SK-N-MC (cell line): ENCODE results near the gene KLHL35.

Experiments used
- DNase-seq: peaks from one replicate; pipeline ENCODE4 v3.0.0-alpha.2; 2011; ENCODE audit warnings: low read depth, low spot score
- H3K27ac ChIP-seq: fragments of 200-600 bp; sonication (generic); 2 replicates; pipeline ENCODE4 v1.5.1; 2016; ENCODE audit warnings: mixed run types
- H3K36me3 ChIP-seq: fragments of 200-600 bp; sonication (generic); 2 replicates; pipeline ENCODE4 v1.6.1; 2017; ENCODE audit warnings: antibody characterized with exemption, low read length, mixed read lengths; ENCODE audit not compliant: insufficient read depth
- H3K4me3 ChIP-seq: fragments of 200-600 bp; sonication (generic); 2 replicates; pipeline ENCODE4 v1.5.1; 2016
- H3K9ac ChIP-seq: fragments of 200-600 bp; sonication (generic); 2 replicates; pipeline ENCODE4 v1.8.0; 2017; ENCODE audit warnings: mixed run types, mixed read lengths; ENCODE audit not compliant: insufficient read length
- H3K9me3 ChIP-seq: fragments of 200-600 bp; sonication (generic); 2 replicates; pipeline ENCODE4 v1.6.1; 2017; ENCODE audit warnings: low read depth, mild to moderate bottlenecking, antibody characterized with exemption, low read length, moderate library complexity, mixed read lengths
- EZH2 ChIP-seq: fragments of 200-600 bp; sonication (generic); IDR thresholded peaks from one replicate; pipeline ENCODE4 v1.6.1; 2017; ENCODE audit warnings: antibody characterized with exemption
- FOXP2 ChIP-seq: optimal IDR thresholded peaks from 2 replicates; pipeline ENCODE3; 2011; ENCODE audit warnings: mild to moderate bottlenecking, moderate library complexity; ENCODE audit not compliant: insufficient read depth; ENCODE audit errors: extremely low read length, control extremely low read depth
- POLR2AphosphoS5 ChIP-seq: IDR thresholded peaks from 2 replicates; pipeline ENCODE4 v1.6.1; 2012; ENCODE audit warnings: mild to moderate bottlenecking, low read depth, low read length, borderline replicate concordance

KLHL35 gene

GRCh38 chr11:75462117-75462653, 29.2 kb upstream of the KLHL35 start:
- H3K36me3 ChIP-seq = no peaks in the 10 kb centered on the region
- TF ChIP-seq POLR2AphosphoS5 (no peak), EZH2 (no peak), FOXP2 (no peak)
- no peak overlapping the region for H3K4me3 ChIP-seq
- H3K27ac ChIP-seq = no peak overlapping the region
- no peak for DNase-seq
- H3K9ac ChIP-seq = no peak overlapping the region
- H3K9me3 ChIP-seq = no peaks in the 10 kb centered on the region

- Histone ChIP-seq H3K36me3 (no peaks in the 10 kb centered on the region), H3K9ac (no peak overlapping the region), H3K9me3 (no peaks in the 10 kb centered on the region), H3K27ac (no peak overlapping the region), H3K4me3 (no peak overlapping the region)
- no peak for TF ChIP-seq POLR2AphosphoS5
- TF ChIP-seq EZH2 = no peak
- no peak for TF ChIP-seq FOXP2
- no peak for DNase-seq
Observed at GRCh38 chr11:75461151-75461550, 28.1 kb upstream of the KLHL35 start.

GRCh38 chr11:75456596-75457183, 23.7 kb upstream of the KLHL35 start:
- Histone ChIP-seq H3K9ac (no peak overlapping the region), H3K9me3 (no peaks in the 10 kb centered on the region), H3K27ac (no peak overlapping the region), H3K4me3 (no peak overlapping the region), H3K36me3 (no peaks in the 10 kb centered on the region)
- TF ChIP-seq FOXP2 = no peak
- TF ChIP-seq EZH2 = no peak
- no peak for TF ChIP-seq POLR2AphosphoS5
- no peak for DNase-seq

- no peak overlapping the region for H3K27ac ChIP-seq
- H3K4me3 ChIP-seq = no peak overlapping the region
- no peak for DNase-seq
- TF ChIP-seq POLR2AphosphoS5 (no peak), FOXP2 (no peak), EZH2 (no peak)
- no peaks in the 10 kb centered on the region for H3K9me3 ChIP-seq
- H3K9ac ChIP-seq = no peak overlapping the region
- H3K36me3 ChIP-seq = no peaks in the 10 kb centered on the region
Observed at GRCh38 chr11:75454987-75455386, 22.0 kb upstream of the KLHL35 start.

GRCh38 chr11:75453916-75454655, 21.1 kb upstream of the KLHL35 start:
- Histone ChIP-seq H3K9ac (no peak overlapping the region), H3K9me3 (no peaks in the 10 kb centered on the region), H3K36me3 (no peaks in the 10 kb centered on the region), H3K4me3 (no peak overlapping the region), H3K27ac (no peak overlapping the region)
- no peak for DNase-seq
- TF ChIP-seq EZH2 (no peak), FOXP2 (no peak), POLR2AphosphoS5 (no peak)

- no peak overlapping the region for H3K27ac ChIP-seq
- no peak overlapping the region for H3K9ac ChIP-seq
- no peak for DNase-seq
- H3K9me3 ChIP-seq = no peaks in the 10 kb centered on the region
- no peaks in the 10 kb centered on the region for H3K36me3 ChIP-seq
- TF ChIP-seq EZH2 = no peak
- no peak for TF ChIP-seq POLR2AphosphoS5
- TF ChIP-seq FOXP2 = no peak
- H3K4me3 ChIP-seq = no peak overlapping the region
Observed at GRCh38 chr11:75450826-75451821, 18.1 kb upstream of the KLHL35 start.

- H3K4me3 ChIP-seq = no peak overlapping the region
- no peak overlapping the region for H3K27ac ChIP-seq
- no peak for DNase-seq
- TF ChIP-seq POLR2AphosphoS5 (no peak), EZH2 (no peak), FOXP2 (no peak)
- H3K36me3 ChIP-seq = no peaks in the 10 kb centered on the region
- H3K9ac ChIP-seq = no peak overlapping the region
- H3K9me3 ChIP-seq = no peaks in the 10 kb centered on the region
Observed at GRCh38 chr11:75450236-75450635, 17.2 kb upstream of the KLHL35 start.

- Histone ChIP-seq H3K4me3 (no peak overlapping the region), H3K27ac (no peak overlapping the region), H3K36me3 (no peaks in the 10 kb centered on the region), H3K9ac (no peak overlapping the region), H3K9me3 (no peaks in the 10 kb centered on the region)
- DNase-seq = no peak
- TF ChIP-seq POLR2AphosphoS5 = no peak
- TF ChIP-seq EZH2 = no peak
- TF ChIP-seq FOXP2 = no peak
Observed at GRCh38 chr11:75449776-75450175, 16.8 kb upstream of the KLHL35 start.
